CD8-positive, alpha-beta memory T cell (primary cell): Measurements from ENCODE around the gene RHOF. TPM values are rescaled to one million over a fixed set of nuclear protein-coding genes. Genes with fewer than 3 reads are reported as not detected.
A peak's percentile ranks its signal among the peaks of the same experiment; 100 is the strongest.

ENCODE experiments used
- CTCF ChIA-PET: fragments of 350-600 bp; sonication (Branson Sonifier 250); formaldehyde crosslinking; loops from one replicate; lab custom pipeline; 2021; ENCODE audit warnings: antibody characterized with exemption; lab: Charles Lee
- POLR2A ChIA-PET: fragments of 350-600 bp; sonication (Branson Sonifier 250); formaldehyde crosslinking; loops from one replicate; lab custom pipeline; 2021; ENCODE audit warnings: antibody characterized with exemption; lab: Charles Lee
- DNase-seq, 5 donors: peaks; one replicate each; pipeline versions ENCODE4 v3.0.0 to v3.0.0-alpha.2; 2020 to 2022; ENCODE audit warnings: mixed read lengths in 1 of 5
- H3K27ac ChIP-seq: one replicate; pipeline ENCODE4 v1.7.0; 2013; ENCODE audit warnings: low read depth, mild to moderate bottlenecking, low read length, moderate library complexity
- H3K27me3 ChIP-seq: 2 replicates; pipeline ENCODE4 v1.7.0; 2013; ENCODE audit warnings: low read length, mild to moderate bottlenecking; ENCODE audit not compliant: insufficient read depth, poor library complexity, severe bottlenecking
- H3K36me3 ChIP-seq: 2 replicates; pipeline ENCODE4 v1.7.0; 2013; ENCODE audit warnings: mild to moderate bottlenecking, low read length, moderate library complexity; ENCODE audit not compliant: insufficient read depth
- H3K4me1 ChIP-seq: 2 replicates; pipeline ENCODE4 v1.7.0; 2013; ENCODE audit warnings: mild to moderate bottlenecking, low read length, moderate library complexity; ENCODE audit not compliant: insufficient read depth
- H3K4me3 ChIP-seq: 2 replicates; pipeline ENCODE4 v1.7.0; 2013; ENCODE audit warnings: mild to moderate bottlenecking, low read length
- H3K9me3 ChIP-seq: 2 replicates; pipeline ENCODE4 v1.7.0; 2013; ENCODE audit warnings: mild to moderate bottlenecking, low read length
- H3K27ac Mint-ChIP-seq, 8 donors: one replicate each; pipeline ENCODE4 v1.8.0; 2020 to 2021; ENCODE audit warnings: mixed read lengths in 8 of 8, mild to moderate bottlenecking in 6 of 8, inconsistent platforms in 3 of 8, moderate library complexity in 3 of 8
- H3K27me3 Mint-ChIP-seq, 2 donors: one replicate each; pipeline ENCODE4 v1.8.0; 2020 to 2021; ENCODE audit warnings: mixed read lengths in 2 of 2, mild to moderate bottlenecking in 1 of 2, moderate library complexity in 1 of 2
- H3K36me3 Mint-ChIP-seq, 3 donors: one replicate each; pipeline ENCODE4 v1.8.0; 2020 to 2021; ENCODE audit warnings: mixed read lengths in 3 of 3, inconsistent platforms in 1 of 3, mild to moderate bottlenecking in 1 of 3
- H3K4me1 Mint-ChIP-seq, 3 donors: one replicate each; pipeline ENCODE4 v1.8.0; 2020 to 2021; ENCODE audit warnings: mixed read lengths in 3 of 3, inconsistent platforms in 1 of 3, mild to moderate bottlenecking in 1 of 3
- H3K4me3 Mint-ChIP-seq, 7 donors: one replicate each; pipeline ENCODE4 v1.8.0; 2020 to 2021; ENCODE audit warnings: mixed read lengths in 7 of 7, mild to moderate bottlenecking in 6 of 7, moderate library complexity in 4 of 7, inconsistent platforms in 2 of 7
- H3K9me3 Mint-ChIP-seq, 5 donors: one replicate each; pipeline ENCODE4 v1.8.0; 2020 to 2022; ENCODE audit warnings: mixed read lengths in 5 of 5, mild to moderate bottlenecking in 3 of 5, moderate library complexity in 2 of 5, inconsistent platforms in 1 of 5
- polyA plus RNA-seq: library from polyadenylated mRNA; unstranded; fragments of 300-500 nt; fragmentation: Illumina TruSeq; gene quantifications from one replicate; pipeline ENCODE4 v1.2.3, GENCODE V29; 2021
- total RNA-seq, 2 experiments: library from RNA; stranded (reverse); gene quantifications; one replicate each; pipeline ENCODE4 v1.2.3, GENCODE V29; 2021

The RHOF gene
- total and polyA plus RNA-seq, 3 experiments from 2014 or later = 139 to 152 (median 145) TPM

GRCh38 chr12:121789800-121790728 is 3.4 kb downstream of the RHOF start:
- CTCF ChIA-PET = interaction anchor here (0.6 to 44.0 kb wide), 5 partner anchors 8 to 291 kb away, joined by 3 to 1908 read pairs (median 4); partner anchors contain the start of genes RHOF and SETD1B
- no peaks in the 10 kb centered on the region for H3K9me3 ChIP-seq
- POLR2A ChIA-PET = interaction anchor here (0.6 to 8.3 kb wide), 10 partner anchors 9 to 1668 kb away, joined by 3 to 235 read pairs (median 5); partner anchors contain the start of genes ORAI1, SETD1B, SNRNP35 and TMEM120B
- H3K36me3 ChIP-seq = peaks cover 8% of the 10 kb centered on the region
- Mint-ChIP-seq H3K4me1 (peaks cover 69 to 80% (median 74%) of the 10 kb centered on the region in 3 donors), H3K9me3 (no peaks in the 10 kb centered on the region), H3K36me3 (peaks cover 0 to 37% (median 7%) of the 10 kb centered on the region in 3 donors), H3K4me3 (peak overlapping the region; percentile 88 to 96 (median 89)), H3K27me3 (peaks cover 0 to 2% of the 10 kb centered on the region in 2 donors), H3K27ac (peak overlapping the region; percentile 99 to 100 (median 100))
- peaks cover 78% of the 10 kb centered on the region for H3K4me1 ChIP-seq
- H3K27ac ChIP-seq = peak overlapping the region; percentile 97
- DNase-seq = peak; percentile 93 to 98 (median 95)
- no peaks in the 10 kb centered on the region for H3K27me3 ChIP-seq
- peak overlapping the region; percentile 79 for H3K4me3 ChIP-seq

- H3K9me3 Mint-ChIP-seq = no peaks in the 10 kb centered on the region
- Histone ChIP-seq H3K36me3 (peaks cover 8% of the 10 kb centered on the region), H3K9me3 (no peaks in the 10 kb centered on the region), H3K4me3 (peak overlapping the region; percentile 79), H3K27me3 (no peaks in the 10 kb centered on the region), H3K4me1 (peaks cover 78% of the 10 kb centered on the region), H3K27ac (peak overlapping the region; percentile 97)
- DNase-seq = peak in 4 of 5 donors; percentile 55 to 71 (median 68)
- ChIA-PET CTCF (interaction anchor here (1.0 to 44.0 kb wide), 3 partner anchors 7 to 95 kb away, joined by 3 to 1908 read pairs (median 1908); partner anchors contain the start of genes RHOF and SETD1B), POLR2A (interaction anchor here (0.6 to 8.3 kb wide), 10 partner anchors 8 to 1668 kb away, joined by 3 to 235 read pairs (median 5); partner anchors contain the start of genes ORAI1, SETD1B, SNRNP35 and TMEM120B)
- peaks cover 5 to 40% (median 12%) of the 10 kb centered on the region in 3 donors for H3K36me3 Mint-ChIP-seq
- H3K4me1 Mint-ChIP-seq = peaks cover 70 to 80% (median 74%) of the 10 kb centered on the region in 3 donors
- H3K27me3 Mint-ChIP-seq = peaks cover 0 to 2% of the 10 kb centered on the region in 2 donors
- H3K27ac Mint-ChIP-seq = peak overlapping the region; percentile 99 to 100 (median 100)
- peak overlapping the region; percentile 88 to 96 (median 89) for H3K4me3 Mint-ChIP-seq
Observed at GRCh38 chr12:121789233-121789781, 4.2 kb downstream of the RHOF start.

- H3K9me3 Mint-ChIP-seq = no peaks in the 10 kb centered on the region
- peak overlapping the region; percentile 88 to 96 (median 89) for H3K4me3 Mint-ChIP-seq
- Histone ChIP-seq H3K4me3 (peak overlapping the region; percentile 79), H3K9me3 (no peaks in the 10 kb centered on the region), H3K4me1 (peaks cover 81% of the 10 kb centered on the region), H3K27me3 (no peaks in the 10 kb centered on the region), H3K36me3 (peaks cover 8% of the 10 kb centered on the region), H3K27ac (peak overlapping the region; percentile 97)
- ChIA-PET POLR2A (interaction anchor here (1.0 to 6.0 kb wide), 3 partner anchors 14 to 209 kb away, joined by 11 to 29 read pairs (median 24); no protein-coding TSS in a partner anchor), CTCF (interaction anchor here (1.2 to 44.0 kb wide), 3 partner anchors 6 to 120 kb away, joined by 3 to 1908 read pairs (median 1908); partner anchors contain the start of genes RHOF and SETD1B)
- peaks cover 0 to 4% of the 10 kb centered on the region in 2 donors for H3K27me3 Mint-ChIP-seq
- DNase-seq = no peak
- H3K4me1 Mint-ChIP-seq = peaks cover 75 to 87% (median 80%) of the 10 kb centered on the region in 3 donors
- peaks cover 5 to 41% (median 16%) of the 10 kb centered on the region in 3 donors for H3K36me3 Mint-ChIP-seq
- H3K27ac Mint-ChIP-seq = peak overlapping the region; percentile 99 to 100 (median 100)
Observed at GRCh38 chr12:121788176-121788818, 5.2 kb downstream of the RHOF start.

- Mint-ChIP-seq H3K27me3 (peaks cover 0 to 4% of the 10 kb centered on the region in 2 donors), H3K4me3 (peak overlapping the region; percentile 86 to 96 (median 89)), H3K36me3 (peaks cover 5 to 41% (median 16%) of the 10 kb centered on the region in 3 donors), H3K27ac (peak overlapping the region; percentile 99 to 100 (median 100)), H3K4me1 (peaks cover 80 to 94% (median 89%) of the 10 kb centered on the region in 3 donors), H3K9me3 (no peaks in the 10 kb centered on the region)
- Histone ChIP-seq H3K9me3 (no peaks in the 10 kb centered on the region), H3K27ac (peak overlapping the region; percentile 97), H3K36me3 (peaks cover 8% of the 10 kb centered on the region), H3K4me3 (peak overlapping the region; percentile 79), H3K4me1 (peaks cover 90% of the 10 kb centered on the region), H3K27me3 (no peaks in the 10 kb centered on the region)
- peak in 4 of 5 donors; percentile 59 to 74 (median 70) for DNase-seq
- ChIA-PET POLR2A (interaction anchor here (0.6 to 6.0 kb wide), 5 partner anchors 15 to 208 kb away, joined by 3 to 29 read pairs (median 11); partner anchors contain the start of gene SETD1B), CTCF (interaction anchor here (0.6 to 44.0 kb wide), 4 partner anchors 5 to 294 kb away, joined by 3 to 1908 read pairs (median 956); partner anchors contain the start of genes RHOF and SETD1B)
Observed at GRCh38 chr12:121787063-121788025, 6.1 kb downstream of the RHOF start.

GRCh38 chr12:121786440-121786825 is 7.1 kb downstream of the RHOF start:
- Histone ChIP-seq H3K4me3 (peak overlapping the region; percentile 47), H3K4me1 (peaks cover 91% of the 10 kb centered on the region), H3K9me3 (no peaks in the 10 kb centered on the region), H3K27me3 (no peaks in the 10 kb centered on the region), H3K27ac (peak overlapping the region; percentile 97), H3K36me3 (peaks cover under 1% of the 10 kb centered on the region)
- Mint-ChIP-seq H3K4me1 (peaks cover 83 to 96% (median 94%) of the 10 kb centered on the region in 3 donors), H3K27ac (peak overlapping the region; percentile 99 to 100 (median 100)), H3K27me3 (peaks cover 0 to 4% of the 10 kb centered on the region in 2 donors), H3K36me3 (peaks cover 5 to 46% (median 16%) of the 10 kb centered on the region in 3 donors), H3K9me3 (no peaks in the 10 kb centered on the region), H3K4me3 (peak overlapping the region; percentile 67 to 90 (median 88))
- peak; percentile 49 to 74 (median 62) for DNase-seq
- ChIA-PET CTCF (interaction anchor here (0.6 to 44.0 kb wide), 3 partner anchors 4 to 293 kb away, joined by 3 to 1908 read pairs (median 1908); partner anchors contain the start of genes RHOF and SETD1B), POLR2A (interaction anchor here (0.6 to 6.0 kb wide), 4 partner anchors 16 to 100 kb away, joined by 3 to 29 read pairs (median 14); partner anchors contain the start of gene SETD1B)

- peaks cover 68 to 85% (median 78%) of the 10 kb centered on the region in 3 donors for H3K4me1 Mint-ChIP-seq
- no peaks in the 10 kb centered on the region for H3K27me3 ChIP-seq
- no peak overlapping the region for H3K27ac ChIP-seq
- peak in 1 of 5 donors; percentile 41 for DNase-seq
- no peaks in the 10 kb centered on the region for H3K9me3 Mint-ChIP-seq
- peaks cover 13% of the 10 kb centered on the region for H3K36me3 ChIP-seq
- peak overlapping the region; percentile 23 for H3K4me3 ChIP-seq
- ChIA-PET CTCF (interaction anchor here (0.7 to 44.0 kb wide), 3 partner anchors 2 to 67 kb away, joined by 3 to 1908 read pairs (median 1908); partner anchors contain the start of genes RHOF and SETD1B), POLR2A (interaction anchor here (0.6 to 5.5 kb wide), 4 partner anchors 10 to 398 kb away, joined by 3 to 58 read pairs (median 6); partner anchors contain the start of gene RHOF)
- H3K4me3 Mint-ChIP-seq = peak overlapping the region; percentile 57 to 91 (median 80)
- H3K9me3 ChIP-seq = no peaks in the 10 kb centered on the region
- H3K27me3 Mint-ChIP-seq = peaks cover 0 to 2% of the 10 kb centered on the region in 2 donors
- peaks cover 5 to 57% (median 16%) of the 10 kb centered on the region in 3 donors for H3K36me3 Mint-ChIP-seq
- H3K27ac Mint-ChIP-seq = peak overlapping the region; percentile 88 to 99 (median 96)
- H3K4me1 ChIP-seq = peaks cover 85% of the 10 kb centered on the region
Observed at GRCh38 chr12:121784460-121784859, 9.0 kb downstream of the RHOF start.
